GM19025 (cell line): ENCODE measurements around the gene TMEM242.
"Not testable (repeated sequence)": the region's sequence is repeated elsewhere in the genome, so short reads cannot be mapped to it uniquely, and the experiment has no call there.

Experiments
- ATAC-seq: cut with Tn5 transposase; IDR thresholded peaks from one replicate; pipeline ENCODE4 v1.9.1; 2021; ENCODE audit warnings: mild to moderate bottlenecking, low read depth, moderate library complexity; ENCODE audit not compliant: unreplicated experiment

The TMEM242 gene

DNA sequence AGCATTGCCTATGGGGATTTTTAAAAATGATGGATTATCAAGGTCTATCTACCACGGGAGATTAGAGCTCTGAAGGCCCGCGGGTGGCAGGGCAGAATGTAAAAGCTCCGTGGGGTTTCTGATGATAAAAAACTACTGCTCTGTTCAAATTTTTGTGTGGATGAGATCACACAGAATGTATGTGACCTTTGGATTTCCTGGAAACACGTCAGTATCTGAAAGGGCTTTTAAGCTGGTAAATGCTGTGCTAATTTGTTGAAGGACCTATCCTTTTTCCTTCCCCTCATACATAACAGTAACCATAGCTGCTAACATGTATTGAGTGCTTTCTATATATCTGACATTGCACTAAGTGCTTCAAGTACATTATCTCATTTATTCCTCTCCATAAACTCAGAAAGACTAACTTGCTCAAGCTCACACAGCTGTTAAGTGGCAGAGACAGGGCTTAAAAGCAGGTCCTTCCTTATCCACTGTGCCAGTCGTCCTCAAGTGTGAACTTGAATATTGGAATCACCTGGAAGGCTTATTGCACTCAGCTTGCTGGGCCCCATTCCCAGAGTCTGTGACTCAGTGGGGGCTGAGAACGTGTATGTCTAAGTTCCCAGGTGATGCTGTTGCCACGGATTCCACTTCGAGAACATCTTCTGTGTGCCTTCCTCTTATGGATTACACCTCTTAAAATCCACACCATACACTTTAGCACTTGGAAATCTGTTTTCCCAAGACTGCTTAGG, 1.9 kb upstream of the TMEM242 start:
- no peak for ATAC-seq

GRCh38 chr6:157323966-157324300, 614 bp upstream of the TMEM242 start:
- peak; percentile 18 for ATAC-seq

DNA sequence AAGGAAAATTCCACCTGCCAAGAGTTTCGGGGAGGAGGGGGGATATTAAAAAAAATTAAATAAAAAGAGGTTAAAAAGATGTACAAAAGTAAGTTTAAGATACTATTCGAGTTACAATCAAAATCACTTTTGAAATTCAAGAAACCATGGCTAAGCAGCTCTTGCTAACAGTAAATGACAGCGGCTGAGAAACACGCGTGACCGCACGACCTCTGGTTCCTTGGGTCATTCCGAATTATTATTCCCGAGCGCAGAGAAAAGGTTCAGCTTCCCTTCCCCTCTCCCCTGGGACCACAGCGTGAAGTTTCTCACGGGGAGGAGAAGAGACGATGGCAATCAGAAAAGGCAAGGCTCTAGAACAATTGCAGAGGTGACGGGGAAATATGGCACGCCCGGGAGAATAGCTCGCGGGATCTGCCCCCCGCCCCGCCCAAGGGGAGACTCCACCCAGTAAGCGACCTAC, 496 bp downstream of the TMEM242 start:
- ATAC-seq = no peak

- ATAC-seq = no peak
These were observed 6.2 kb downstream of the TMEM242 start for GRCh38 chr6:157316871-157317814.

GRCh38 chr6:157314705-157315321, 8.5 kb downstream of the TMEM242 start:
- no peak for ATAC-seq

- ATAC-seq = no peak
These were observed 9.5 kb downstream of the TMEM242 start for GRCh38 chr6:157313531-157314467.

DNA sequence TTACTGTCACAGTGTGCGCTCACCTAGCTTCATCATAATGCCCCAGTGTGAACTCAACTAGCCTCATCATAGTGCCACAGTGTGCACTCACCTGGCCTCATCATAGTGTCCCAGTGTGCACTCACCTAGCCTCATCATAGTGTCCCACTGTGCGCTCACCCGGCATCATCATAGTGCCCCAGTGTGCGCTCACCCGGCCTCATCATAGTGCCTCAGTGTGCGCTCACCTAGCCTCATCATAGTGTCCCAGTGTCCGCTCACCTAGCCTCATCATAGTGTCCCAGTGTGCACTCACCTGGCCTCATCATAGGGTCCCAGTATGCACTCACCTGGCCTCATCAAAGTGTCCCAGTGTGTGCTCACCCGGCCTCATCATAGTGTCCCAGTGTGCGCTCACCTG, 10.6 kb downstream of the TMEM242 start:
- ATAC-seq = no peak

DNA sequence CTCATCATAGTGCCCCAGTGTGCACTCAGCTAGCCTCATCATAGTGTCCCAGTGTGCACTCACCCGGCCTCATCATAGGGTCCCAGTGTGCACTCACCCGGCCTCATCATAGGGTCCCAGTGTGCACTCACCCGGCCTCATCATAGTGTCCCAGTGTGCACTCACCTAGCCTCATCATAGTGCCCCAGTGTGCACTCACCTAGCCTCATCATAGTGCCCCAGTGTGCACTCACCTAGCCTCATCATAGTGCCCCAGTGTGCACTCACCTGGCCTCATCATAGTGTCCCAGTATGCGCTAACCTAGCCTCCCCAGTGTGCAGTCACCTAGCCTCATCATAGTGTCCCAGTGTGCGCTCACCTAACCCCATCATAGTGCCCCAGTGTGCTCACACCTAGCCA, 12.6 kb downstream of the TMEM242 start:
- not testable (repeated sequence) for ATAC-seq

DNA sequence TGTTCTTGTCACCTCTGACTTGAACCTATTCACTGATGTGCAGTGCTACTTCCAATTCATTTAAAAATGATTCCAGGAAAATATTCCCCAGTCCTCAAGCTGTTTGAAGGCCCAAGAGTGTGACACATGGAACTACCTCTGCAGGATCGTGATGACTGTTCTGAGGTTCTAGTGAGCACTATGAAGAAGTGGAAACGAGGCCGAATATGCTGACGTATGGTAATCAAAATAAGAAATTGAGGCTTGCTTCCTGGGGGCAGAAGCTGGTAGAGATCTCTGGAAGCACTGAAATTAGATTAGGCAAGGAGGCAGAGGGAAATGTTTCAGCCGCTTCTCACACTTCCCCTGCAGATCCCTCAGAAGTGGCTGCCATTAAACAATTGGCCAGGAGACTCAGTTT, 15.7 kb downstream of the TMEM242 start:
- ATAC-seq = no peak

- no peak for ATAC-seq
These were observed 17.4 kb downstream of the TMEM242 start for GRCh38 chr6:157305670-157306653.

DNA sequence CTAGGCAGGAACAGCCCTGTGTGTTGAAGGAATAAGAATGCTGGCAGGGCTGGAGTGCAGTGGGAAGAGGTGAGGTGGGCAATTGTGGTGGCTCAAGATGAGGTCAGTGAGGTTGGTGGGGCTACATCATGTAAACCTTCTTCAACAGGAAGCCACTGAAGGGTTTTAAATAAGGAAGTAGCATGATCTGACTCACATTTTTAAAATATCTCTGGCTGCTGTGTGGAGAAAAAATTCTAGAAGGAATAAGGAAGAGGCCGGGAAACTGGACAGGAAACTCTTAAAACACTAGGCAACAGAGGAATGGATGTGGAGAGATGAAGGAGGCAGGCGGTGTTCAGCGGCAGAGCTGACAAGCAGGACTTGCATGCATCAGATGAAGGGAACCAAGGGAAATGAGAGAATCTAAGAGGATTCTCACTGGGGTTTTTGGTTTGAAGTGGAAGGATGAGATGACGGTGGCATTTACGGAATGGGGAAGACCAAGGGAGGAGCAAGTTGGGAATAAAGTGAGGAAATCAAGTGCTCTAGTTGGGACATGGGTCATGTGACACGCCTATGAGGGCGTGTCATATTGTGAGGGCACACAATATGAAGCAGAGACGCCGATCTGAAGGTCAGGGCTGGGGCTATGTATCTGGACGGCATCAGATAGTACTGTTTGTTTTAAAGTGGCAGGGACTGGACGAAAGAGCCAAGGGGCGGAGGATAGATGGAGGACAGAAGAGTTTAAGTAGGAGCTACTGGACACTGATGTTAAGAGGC, 18.2 kb downstream of the TMEM242 start:
- ATAC-seq = no peak

DNA sequence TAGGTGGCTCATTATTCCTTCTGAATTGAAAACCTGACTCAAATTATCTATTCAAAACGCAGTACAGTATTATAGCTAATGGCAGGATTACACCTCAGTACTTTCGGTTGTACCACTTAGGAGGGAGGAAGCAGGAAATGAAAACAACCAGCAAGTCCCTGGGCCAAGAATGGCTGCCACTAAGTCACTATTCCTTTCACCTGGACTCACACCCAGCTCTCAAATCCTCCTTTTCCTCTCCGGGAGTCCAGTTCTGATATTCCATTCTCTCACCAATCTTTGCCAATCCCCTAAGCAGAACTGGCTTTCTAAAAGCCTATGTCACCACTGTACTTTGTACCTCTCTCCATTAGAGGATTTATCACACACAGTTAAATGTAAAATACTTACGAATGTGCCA, 20.6 kb downstream of the TMEM242 start:
- ATAC-seq = no peak

DNA sequence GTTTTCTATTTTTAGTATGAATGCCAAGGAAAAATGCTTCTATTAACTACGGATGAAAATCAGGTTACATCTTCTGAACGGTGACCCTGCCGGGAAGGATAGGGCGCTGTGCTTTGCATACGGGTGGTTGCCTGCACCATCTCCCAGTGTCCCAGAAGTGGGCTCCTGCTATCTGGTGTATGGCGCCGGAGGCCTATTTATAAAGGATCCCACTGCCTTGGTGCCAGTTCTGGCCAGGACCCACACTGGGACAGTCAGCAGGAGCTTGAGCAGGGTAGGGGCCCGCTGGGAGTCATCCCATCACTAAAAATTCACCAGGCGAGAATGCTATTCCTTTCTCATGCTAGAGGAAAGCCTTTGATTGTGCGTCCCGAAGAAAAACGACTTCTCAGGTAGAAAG, 22.9 kb downstream of the TMEM242 start:
- no peak for ATAC-seq

DNA sequence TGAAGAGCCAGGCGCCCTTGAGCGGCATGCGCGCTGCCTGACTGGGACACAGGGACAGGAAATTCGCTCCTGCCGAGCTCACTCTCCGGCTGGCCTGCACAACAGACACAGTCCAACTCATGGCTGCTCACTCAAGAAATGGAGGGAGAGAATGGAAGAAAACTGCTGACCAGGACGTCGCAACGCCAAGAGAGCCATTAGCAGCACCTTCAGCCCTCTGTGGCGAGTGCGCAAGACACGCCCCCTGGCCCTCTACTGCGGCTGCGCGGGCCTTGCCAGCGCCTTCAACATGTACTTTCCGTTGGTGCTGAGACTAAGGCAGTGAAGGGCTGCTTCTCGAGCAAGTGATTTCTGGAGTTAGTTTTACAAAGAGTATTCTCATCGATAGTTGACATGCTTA, 23.3 kb downstream of the TMEM242 start:
- ATAC-seq = no peak

- ATAC-seq = no peak
These were observed 25.0 kb downstream of the TMEM242 start for GRCh38 chr6:157298216-157298724.

DNA sequence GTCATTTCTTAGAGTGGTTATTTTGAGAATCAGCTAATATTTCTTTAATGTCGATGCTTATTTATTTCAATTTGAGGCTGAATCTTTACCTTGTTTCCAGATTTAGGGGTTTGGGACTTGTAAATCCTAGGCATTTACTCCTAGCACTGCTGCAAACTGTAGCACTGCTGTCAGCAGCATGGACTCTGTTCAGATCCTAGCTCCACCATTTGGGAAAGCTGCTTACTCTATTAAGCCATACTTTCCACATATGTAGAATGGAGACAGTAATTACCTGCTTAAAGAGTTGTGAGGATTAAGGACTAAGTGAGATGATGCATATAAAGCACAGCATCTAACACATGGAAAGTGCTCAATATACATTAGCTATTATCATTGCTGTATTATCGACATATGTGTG, 28.7 kb downstream of the TMEM242 start:
- no peak for ATAC-seq

DNA sequence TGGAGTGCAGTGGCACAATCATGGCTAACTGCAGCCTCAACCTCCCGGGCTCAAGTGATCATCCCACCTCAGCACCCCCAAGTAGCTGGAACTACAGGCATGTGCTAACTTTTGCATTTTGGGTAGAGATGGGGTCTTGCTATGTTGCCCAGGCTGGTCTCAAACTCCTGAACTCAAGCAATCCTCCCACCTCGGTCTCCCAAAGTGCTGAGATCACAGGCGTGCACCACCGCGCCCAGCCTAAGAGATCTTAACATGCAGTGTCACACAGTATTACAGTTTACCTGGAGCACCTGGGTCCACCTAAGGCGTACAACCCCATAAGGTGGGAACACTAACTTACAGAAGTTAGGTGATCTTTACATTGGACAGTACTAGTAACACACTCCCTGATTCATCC, 29.5 kb downstream of the TMEM242 start:
- ATAC-seq = no peak

GRCh38 chr6:157292202-157292601, 31.1 kb downstream of the TMEM242 start:
- no peak for ATAC-seq
